ENCODE results near the gene CDK5RAP2.
"Not testable (repeated sequence)": the region's sequence is repeated elsewhere in the genome, so short reads cannot be mapped to it uniquely, and the experiment has no call there.

DNA sequence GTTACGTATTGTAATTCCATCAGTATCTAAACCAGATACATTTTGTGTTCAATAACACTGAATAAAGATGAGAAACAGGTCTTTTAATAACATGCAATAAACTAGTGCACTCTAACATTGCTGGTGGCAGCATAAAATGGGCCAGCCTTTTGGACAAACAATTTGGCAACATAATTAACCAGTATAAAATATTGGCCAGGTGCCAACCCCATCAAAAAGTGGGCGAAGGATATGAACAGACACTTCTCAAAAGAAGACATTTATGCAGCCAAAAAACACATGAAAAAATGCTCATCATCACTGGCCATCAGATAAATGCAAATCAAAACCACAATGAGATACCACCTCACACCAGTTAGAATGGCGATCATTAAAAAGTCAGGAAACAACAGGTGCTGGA, 64.5 kb downstream of the CDK5RAP2 start:
- TF ChIP-seq POLR2AphosphoS5, POLR2A (IDR thresholded peaks at IDR 0.05): not testable (repeated sequence)
- TF ChIP-seq, protein P1, sequence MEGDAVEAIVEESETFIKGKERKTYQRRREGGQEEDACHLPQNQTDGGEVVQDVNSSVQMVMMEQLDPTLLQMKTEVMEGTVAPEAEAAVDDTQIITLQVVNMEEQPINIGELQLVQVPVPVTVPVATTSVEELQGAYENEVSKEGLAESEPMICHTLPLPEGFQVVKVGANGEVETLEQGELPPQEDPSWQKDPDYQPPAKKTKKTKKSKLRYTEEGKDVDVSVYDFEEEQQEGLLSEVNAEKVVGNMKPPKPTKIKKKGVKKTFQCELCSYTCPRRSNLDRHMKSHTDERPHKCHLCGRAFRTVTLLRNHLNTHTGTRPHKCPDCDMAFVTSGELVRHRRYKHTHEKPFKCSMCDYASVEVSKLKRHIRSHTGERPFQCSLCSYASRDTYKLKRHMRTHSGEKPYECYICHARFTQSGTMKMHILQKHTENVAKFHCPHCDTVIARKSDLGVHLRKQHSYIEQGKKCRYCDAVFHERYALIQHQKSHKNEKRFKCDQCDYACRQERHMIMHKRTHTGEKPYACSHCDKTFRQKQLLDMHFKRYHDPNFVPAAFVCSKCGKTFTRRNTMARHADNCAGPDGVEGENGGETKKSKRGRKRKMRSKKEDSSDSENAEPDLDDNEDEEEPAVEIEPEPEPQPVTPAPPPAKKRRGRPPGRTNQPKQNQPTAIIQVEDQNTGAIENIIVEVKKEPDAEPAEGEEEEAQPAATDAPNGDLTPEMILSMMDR (IDR thresholded peaks at IDR 0.05): not testable (repeated sequence)
